Upper lobe of left lung (tissue), 6 donors: Measurements from ENCODE around the gene SCN1B. TPM values are rescaled to one million over a fixed set of nuclear protein-coding genes. Genes with fewer than 3 reads are reported as not detected.

Source experiments
- ATAC-seq, 2 donors: fragments of 200-7000 bp; cut with Tn5 transposase; one replicate each; pipeline ENCODE4 v1.9.1; 2022; ENCODE audit warnings: mild to moderate bottlenecking in 2 of 2, moderate library complexity in 2 of 2; ENCODE audit not compliant: low FRiP score in 2 of 2
- DNase-seq, 2 donors: peaks; one replicate each; pipeline ENCODE4 v3.0.0-alpha.2; 2019 to 2020
- H3K27ac ChIP-seq, 4 donors: fragments of 200-600 bp; sonication (generic); one replicate each; pipeline ENCODE4 v1.5.1; 2016 to 2019
- H3K27me3 ChIP-seq, 4 donors: fragments of 200-600 bp; sonication (generic); one replicate each; pipeline ENCODE4 v1.5.1; 2017 to 2019
- H3K36me3 ChIP-seq, 4 donors: fragments of 200-600 bp; sonication (generic); one replicate each; pipeline ENCODE4 v1.5.1; 2016 to 2019
- H3K4me1 ChIP-seq, 4 donors: fragments of 200-600 bp; sonication (generic); one replicate each; pipeline ENCODE4 v1.5.1; 2018 to 2019
- H3K4me3 ChIP-seq, 4 donors: fragments of 200-600 bp; sonication (generic); one replicate each; pipeline ENCODE4 v1.5.1; 2017 to 2019; ENCODE audit warnings: mild to moderate bottlenecking in 2 of 4, moderate library complexity in 1 of 4
- H3K9me3 ChIP-seq, 4 donors: fragments of 200-600 bp; sonication (generic); one replicate each; pipeline ENCODE4 v1.5.1; 2018 to 2019
- CTCF ChIP-seq, 6 experiments: fragments of 450-650 bp in 4 of 6; fragments of 200-600 bp in 2 of 6; sonication (generic) in 2 of 6; IDR thresholded peaks; one replicate each; pipeline ENCODE4 v1.5.1; 2016 to 2019; ENCODE audit warnings: antibody characterized with exemption in 6 of 6
- EP300 ChIP-seq, 4 donors: sonication (generic); formaldehyde crosslinking; IDR thresholded peaks; one replicate each; pipeline ENCODE4 v1.5.1; 2017; ENCODE audit warnings: antibody characterized with exemption in 4 of 4, control low read depth in 2 of 4
- POLR2A ChIP-seq, 4 donors: fragments of 450-650 bp; IDR thresholded peaks; one replicate each; pipeline ENCODE4 v1.5.1; 2016 to 2017; ENCODE audit warnings: antibody characterized with exemption in 4 of 4, mild to moderate bottlenecking in 2 of 4
- POLR2AphosphoS5 ChIP-seq, 2 donors: sonication (generic); formaldehyde crosslinking; IDR thresholded peaks; one replicate each; pipeline ENCODE4 v1.5.1; 2017; ENCODE audit warnings: antibody characterized with exemption in 2 of 2
- WGBS, 2 donors: methylation state at CpG; one replicate each; pipeline ENCODE4 v1.1.5; 2017 to 2018; 5-methylcytosine and 5-hydroxymethylcytosine counted together
- total RNA-seq, 6 donors: library from RNA; depleted of rRNA in 4 of 6; stranded (reverse); fragments of >200 nt in 4 of 6; gene quantifications; one replicate each; pipeline versions ENCODE4 v1.1.0 to v1.2.1, GENCODE V29; 2016 to 2021
- donor health status: DM: no; HTN: no; CAD: no; lungs with moderate emphysema.
- donor health status: DM: no; HTN: yes; CAD: no; lungs with severe emphysema.

Gene SCN1B
- total RNA-seq, 6 donors from 2014 or later, result 2.9 to 13.1 (median 6.9) TPM

GRCh38 chr19:35015270-35015953 is 14.9 kb upstream of the SCN1B start:
- WGBS, 2 donors, result 89 to 91% methylated on average over 15 to 16 of the region's 16 CpGs
- TF ChIP-seq CTCF (IDR thresholded peaks at IDR 0.05), result no peak
- TF ChIP-seq POLR2AphosphoS5 (IDR thresholded peaks at IDR 0.05), result no peak
- no peak for TF ChIP-seq EP300 (IDR thresholded peaks at IDR 0.05)
- no peak for TF ChIP-seq POLR2A (IDR thresholded peaks at IDR 0.05)
- H3K36me3 ChIP-seq, result peaks cover 31 to 96% (median 79%) of the 10 kb centered on the region in 4 donors
- no peak overlapping the region for H3K4me3 ChIP-seq
- DNase-seq (no peak), ATAC-seq (peak in 1 of 2 donors; percentile 72)
- no peaks in the 10 kb centered on the region for H3K9me3 ChIP-seq
- peak overlapping the region in 1 of 4 donors; percentile 2 for H3K27ac ChIP-seq
- H3K4me1 ChIP-seq, result peaks cover 25 to 38% (median 33%) of the 10 kb centered on the region in 4 donors
- no peaks in the 10 kb centered on the region for H3K27me3 ChIP-seq

- ATAC-seq, result no peak
- no peaks in the 10 kb centered on the region for H3K27me3 ChIP-seq
- WGBS, 2 donors, result 97 to 99% methylated on average over 6 of the region's 6 CpGs
- peaks cover 30 to 96% (median 80%) of the 10 kb centered on the region in 4 donors for H3K36me3 ChIP-seq
- H3K27ac ChIP-seq, result no peak overlapping the region
- H3K9me3 ChIP-seq, result no peaks in the 10 kb centered on the region
- TF ChIP-seq EP300 (IDR thresholded peaks at IDR 0.05), result no peak
- TF ChIP-seq POLR2A (IDR thresholded peaks at IDR 0.05), result no peak
- TF ChIP-seq POLR2AphosphoS5 (IDR thresholded peaks at IDR 0.05), result no peak
- TF ChIP-seq CTCF (IDR thresholded peaks at IDR 0.05), result no peak
- peaks cover 25 to 33% (median 31%) of the 10 kb centered on the region in 4 donors for H3K4me1 ChIP-seq
- H3K4me3 ChIP-seq, result no peak overlapping the region
- DNase-seq, result no peak
These were observed 14.3 kb upstream of the SCN1B start for GRCh38 chr19:35015954-35016351.

GRCh38 chr19:35017507-35017906 is 12.8 kb upstream of the SCN1B start:
- no peak for DNase-seq
- TF ChIP-seq POLR2A (IDR thresholded peaks at IDR 0.05), result no peak
- TF ChIP-seq POLR2AphosphoS5 (IDR thresholded peaks at IDR 0.05), result no peak
- TF ChIP-seq EP300 (IDR thresholded peaks at IDR 0.05), result no peak
- TF ChIP-seq CTCF (IDR thresholded peaks at IDR 0.05), result no peak
- no peak overlapping the region for H3K27ac ChIP-seq
- no peaks in the 10 kb centered on the region for H3K9me3 ChIP-seq
- no peak for ATAC-seq
- no peaks in the 10 kb centered on the region for H3K27me3 ChIP-seq
- peaks cover 38 to 96% (median 85%) of the 10 kb centered on the region in 4 donors for H3K36me3 ChIP-seq
- H3K4me1 ChIP-seq, result peaks cover 17 to 22% (median 18%) of the 10 kb centered on the region in 4 donors
- H3K4me3 ChIP-seq, result no peak overlapping the region
- WGBS, 2 donors, result 67 to 72% methylated on average over 3 of the region's 3 CpGs

- TF ChIP-seq POLR2AphosphoS5 (IDR thresholded peaks at IDR 0.05), result no peak
- no peak for TF ChIP-seq POLR2A (IDR thresholded peaks at IDR 0.05)
- TF ChIP-seq EP300 (IDR thresholded peaks at IDR 0.05), result no peak
- no peak for TF ChIP-seq CTCF (IDR thresholded peaks at IDR 0.05)
- no peak overlapping the region for H3K27ac ChIP-seq
- ATAC-seq (no peak), DNase-seq (no peak)
- peaks cover 41 to 100% (median 92%) of the 10 kb centered on the region in 4 donors for H3K36me3 ChIP-seq
- peaks cover 9 to 14% (median 13%) of the 10 kb centered on the region in 4 donors for H3K4me1 ChIP-seq
- H3K4me3 ChIP-seq, result no peak overlapping the region
- no peaks in the 10 kb centered on the region for H3K9me3 ChIP-seq
- WGBS, 2 donors, result 93 to 97% methylated on average over 4 of the region's 4 CpGs
- no peaks in the 10 kb centered on the region for H3K27me3 ChIP-seq
These were observed 11.9 kb upstream of the SCN1B start for GRCh38 chr19:35018379-35018778.

GRCh38 chr19:35019144-35019543 is 11.1 kb upstream of the SCN1B start:
- DNase-seq (peak in 1 of 2 donors; percentile 79), ATAC-seq (no peak)
- Histone ChIP-seq H3K4me1 (peaks cover 1 to 7% (median 5%) of the 10 kb centered on the region in 4 donors), H3K27ac (no peak overlapping the region), H3K9me3 (no peaks in the 10 kb centered on the region), H3K36me3 (peaks cover 49 to 100% (median 96%) of the 10 kb centered on the region in 4 donors), H3K4me3 (no peak overlapping the region), H3K27me3 (no peaks in the 10 kb centered on the region)
- TF ChIP-seq POLR2AphosphoS5 (IDR thresholded peaks at IDR 0.05) (no peak), EP300 (IDR thresholded peaks at IDR 0.05) (no peak), CTCF (IDR thresholded peaks at IDR 0.05) (no peak), POLR2A (IDR thresholded peaks at IDR 0.05) (no peak)
- 95 to 96% methylated on average over 15 to 17 of the region's 22 CpGs for WGBS, 2 donors
